Measurements from ENCODE around the gene PLIN4. TPM values are rescaled to one million over a fixed set of nuclear protein-coding genes. Genes with fewer than 3 reads are reported as not detected.

PLIN4 gene
- total and polyA plus RNA-seq, 10 of the 15 experiments (the other 5 are each of a cell fraction or from before 2014, with no cell fraction given) = 0.01 to 0.11 (median 0.05) TPM; not detected in 2

GRCh38 chr19:4503825-4504170, 14.5 kb downstream of the PLIN4 start (continued):
- TF ChIP-seq E2F8 (IDR thresholded peaks at IDR 0.05; ENCODE audit: low read depth, partially characterized antibody) = no peak
- TF ChIP-seq DPF2 (IDR thresholded peaks at IDR 0.05) = no peak
- no peak for TF ChIP-seq NFXL1 (IDR thresholded peaks at IDR 0.05; ENCODE audit: borderline replicate concordance)
- TF ChIP-seq CHD4 (IDR thresholded peaks at IDR 0.05) = no peak
- no peak for TF ChIP-seq PKNOX1 (IDR thresholded peaks at IDR 0.05)
- no peak for TF ChIP-seq IRF4 (IDR thresholded peaks at IDR 0.05; ENCODE audit: low read depth, low read length)
- TF ChIP-seq HSF1 (IDR thresholded peaks at IDR 0.05; ENCODE audit: low read depth, low read length) = no peak
- no peak for TF ChIP-seq SMC3 (IDR thresholded peaks at IDR 0.05; ENCODE audit: borderline replicate concordance, low read length)
- TF ChIP-seq CBX3 (IDR thresholded peaks at IDR 0.05; ENCODE audit: borderline replicate concordance, low read depth) = no peak
- TF ChIP-seq ZNF274 (IDR thresholded peaks at IDR 0.05; ENCODE audit: insufficient read depth, insufficient read length) = no peak
